ENCODE results near the gene PGRMC2. TPM values are rescaled to one million over a fixed set of nuclear protein-coding genes. Genes with fewer than 3 reads are reported as not detected.

The PGRMC2 gene
- total and polyA plus RNA-seq, 2 donors (not counting 1 experiment from before 2014, with no cell fraction given) = 4.7 to 30.7 TPM

DNA sequence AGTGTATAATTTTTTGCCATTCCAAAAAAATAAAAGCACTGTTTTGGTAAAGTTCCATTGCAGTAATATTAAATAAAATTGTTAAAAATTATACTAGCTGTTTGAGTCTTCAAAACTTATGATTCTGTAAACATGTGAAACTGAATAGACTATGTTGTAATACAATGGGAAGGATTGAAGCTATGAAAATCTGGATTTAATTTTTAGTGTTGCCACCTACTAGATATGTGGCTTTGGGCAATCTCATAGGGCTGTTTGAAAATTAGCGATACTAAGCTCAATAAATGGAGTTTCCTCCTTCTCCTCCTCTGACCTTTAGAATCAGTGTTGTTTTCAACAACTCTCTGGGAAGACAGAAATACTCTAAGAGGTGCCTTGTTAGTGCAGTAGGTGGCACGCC lies 4.5 kb downstream of the PGRMC2 start:
- Histone ChIP-seq H3K9me3 (ENCODE audit: control extremely low read depth in 1 of 3, control insufficient read depth in 2 of 3, insufficient read depth in 1 of 3, low read length in 2 of 3) (no peaks in the 10 kb centered on the region), H3K36me3 (replicated peaks in 1 of 2; ENCODE audit: control extremely low read depth in 1 of 2, control insufficient read depth in 1 of 2, extremely low read depth in 1 of 2, insufficient read depth in 2 of 2, low read length in 1 of 2) (peaks cover 1 to 2% of the 10 kb centered on the region in 2 experiments), H3K9ac (ENCODE audit: low read length) (no peak overlapping the region), H3K79me2 (ENCODE audit: control insufficient read depth, insufficient read depth, low read length) (peaks cover 69% of the 10 kb centered on the region), H3K27ac (ENCODE audit: low read length in 2 of 2) (no peak overlapping the region), H3K4me3 (ENCODE audit: control extremely low read depth in 1 of 5, extremely low read depth in 1 of 5, insufficient read depth in 1 of 5, low read depth in 2 of 5, low read length in 4 of 5) (no peak overlapping the region), H3K27me3 (replicated peaks in 1 of 4; ENCODE audit: control extremely low read depth in 1 of 4, control insufficient read depth in 3 of 4, insufficient read depth in 4 of 4, low read length in 3 of 4) (no peaks in the 10 kb centered on the region), H3K4me1 (ENCODE audit: control insufficient read depth in 2 of 2, insufficient read depth in 2 of 2, low read length in 2 of 2) (peaks cover 17% of the 10 kb centered on the region in 2 donors), H3K4me2 (replicated peaks; ENCODE audit: low read depth, low read length, poor library complexity, severe bottlenecking) (no peak overlapping the region), H4K20me1 (ENCODE audit: control insufficient read depth, insufficient read depth, low read length, poor library complexity, severe bottlenecking) (peaks cover 9% of the 10 kb centered on the region), H2AFZ (ENCODE audit: insufficient read depth, low read depth, low read length, poor library complexity, severe bottlenecking) (no peak overlapping the region)
- Mint-ChIP-seq H3K9me3 (ENCODE audit: insufficient read depth) (no peaks in the 10 kb centered on the region), H3K4me1 (peaks cover 30% of the 10 kb centered on the region), H3K27ac (no peak overlapping the region), H3K27me3 (no peaks in the 10 kb centered on the region), H3K4me3 (no peak overlapping the region)
- ChIA-PET POLR2A (no interaction called here), CTCF (no interaction called here)
- intact Hi-C loops (cut with micrococcal nuclease) = no loop called here
- TF ChIP-seq, protein P1, sequence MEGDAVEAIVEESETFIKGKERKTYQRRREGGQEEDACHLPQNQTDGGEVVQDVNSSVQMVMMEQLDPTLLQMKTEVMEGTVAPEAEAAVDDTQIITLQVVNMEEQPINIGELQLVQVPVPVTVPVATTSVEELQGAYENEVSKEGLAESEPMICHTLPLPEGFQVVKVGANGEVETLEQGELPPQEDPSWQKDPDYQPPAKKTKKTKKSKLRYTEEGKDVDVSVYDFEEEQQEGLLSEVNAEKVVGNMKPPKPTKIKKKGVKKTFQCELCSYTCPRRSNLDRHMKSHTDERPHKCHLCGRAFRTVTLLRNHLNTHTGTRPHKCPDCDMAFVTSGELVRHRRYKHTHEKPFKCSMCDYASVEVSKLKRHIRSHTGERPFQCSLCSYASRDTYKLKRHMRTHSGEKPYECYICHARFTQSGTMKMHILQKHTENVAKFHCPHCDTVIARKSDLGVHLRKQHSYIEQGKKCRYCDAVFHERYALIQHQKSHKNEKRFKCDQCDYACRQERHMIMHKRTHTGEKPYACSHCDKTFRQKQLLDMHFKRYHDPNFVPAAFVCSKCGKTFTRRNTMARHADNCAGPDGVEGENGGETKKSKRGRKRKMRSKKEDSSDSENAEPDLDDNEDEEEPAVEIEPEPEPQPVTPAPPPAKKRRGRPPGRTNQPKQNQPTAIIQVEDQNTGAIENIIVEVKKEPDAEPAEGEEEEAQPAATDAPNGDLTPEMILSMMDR (IDR thresholded peaks at IDR 0.05) = no peak
- no peak for TF ChIP-seq EZH2 (IDR thresholded peaks at IDR 0.05; ENCODE audit: borderline replicate concordance, insufficient read depth, low read depth, low read length, poor library complexity, severe bottlenecking)
- ATAC-seq (ENCODE audit: low read depth) = no peak
- DNase-seq = no peak
- no CpG with 5 or more reads among the region's 2 CpGs for WGBS (ENCODE audit: insufficient coverage)

DNA sequence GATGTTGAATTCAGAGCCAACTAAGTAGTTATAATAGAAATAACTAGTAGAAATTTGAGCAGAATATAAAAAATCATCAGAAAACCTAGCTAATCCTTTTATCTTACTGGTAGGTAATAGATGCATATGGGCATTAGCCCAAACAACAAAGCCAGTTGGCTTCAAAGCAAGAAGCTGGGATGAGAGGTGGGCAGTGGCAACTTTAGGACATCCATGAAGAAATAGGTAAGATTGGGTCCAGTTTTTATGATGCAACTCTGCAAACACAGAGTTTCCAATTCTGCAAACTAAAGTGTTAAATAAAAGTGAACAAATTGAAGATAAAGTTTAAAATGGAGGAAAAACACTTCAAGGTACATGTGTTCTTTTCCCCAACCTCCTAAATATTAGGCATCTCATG lies 5.1 kb downstream of the PGRMC2 start:
- H4K20me1 ChIP-seq (ENCODE audit: control insufficient read depth, insufficient read depth, low read length, poor library complexity, severe bottlenecking) = peaks cover 9% of the 10 kb centered on the region
- H3K36me3 ChIP-seq (replicated peaks in 1 of 2; ENCODE audit: control extremely low read depth in 1 of 2, control insufficient read depth in 1 of 2, extremely low read depth in 1 of 2, insufficient read depth in 2 of 2, low read length in 1 of 2) = peaks cover 1 to 2% of the 10 kb centered on the region in 2 experiments
- peaks cover 17% of the 10 kb centered on the region in 2 donors for H3K4me1 ChIP-seq (ENCODE audit: control insufficient read depth in 2 of 2, insufficient read depth in 2 of 2, low read length in 2 of 2)
- CTCF ChIA-PET = no interaction called here
- POLR2A ChIA-PET = no interaction called here
- no peak overlapping the region for H3K9ac ChIP-seq (ENCODE audit: low read length)
- TF ChIP-seq, protein P1 (IDR thresholded peaks at IDR 0.05) = no peak
- TF ChIP-seq EZH2 (IDR thresholded peaks at IDR 0.05; ENCODE audit: borderline replicate concordance, insufficient read depth, low read depth, low read length, poor library complexity, severe bottlenecking) = no peak
- Mint-ChIP-seq H3K4me1 (peaks cover 30% of the 10 kb centered on the region), H3K27ac (no peak overlapping the region), H3K9me3 (ENCODE audit: insufficient read depth) (no peaks in the 10 kb centered on the region), H3K27me3 (no peaks in the 10 kb centered on the region), H3K4me3 (no peak overlapping the region)
- H3K4me3 ChIP-seq (ENCODE audit: control extremely low read depth in 1 of 5, extremely low read depth in 1 of 5, insufficient read depth in 1 of 5, low read depth in 2 of 5, low read length in 4 of 5) = no peak overlapping the region
- H3K79me2 ChIP-seq (ENCODE audit: control insufficient read depth, insufficient read depth, low read length) = peaks cover 75% of the 10 kb centered on the region
- DNase-seq = no peak
- no peak overlapping the region for H2AFZ ChIP-seq (ENCODE audit: insufficient read depth, low read depth, low read length, poor library complexity, severe bottlenecking)
- no peaks in the 10 kb centered on the region for H3K9me3 ChIP-seq (ENCODE audit: control extremely low read depth in 1 of 3, control insufficient read depth in 2 of 3, insufficient read depth in 1 of 3, low read length in 2 of 3)
- no peak overlapping the region for H3K27ac ChIP-seq (ENCODE audit: low read length in 2 of 2)
- intact Hi-C loops (cut with micrococcal nuclease) = no loop called here
- H3K27me3 ChIP-seq (replicated peaks in 1 of 4; ENCODE audit: control extremely low read depth in 1 of 4, control insufficient read depth in 3 of 4, insufficient read depth in 4 of 4, low read length in 3 of 4) = no peaks in the 10 kb centered on the region
- no peak for ATAC-seq (ENCODE audit: low read depth)
- H3K4me2 ChIP-seq (replicated peaks; ENCODE audit: low read depth, low read length, poor library complexity, severe bottlenecking) = no peak overlapping the region

Measured in B cell (primary cell).